DMS 273 (cell line): ENCODE data around the gene TNFAIP6.
"Not testable (repeated sequence)": the region's sequence is repeated elsewhere in the genome, so short reads cannot be mapped to it uniquely, and the experiment has no call there.

ENCODE experiments used
- DNase-seq: peaks from one replicate; lab custom pipeline; 2025; ENCODE audit not compliant: unreplicated experiment; lab: John Stamatoyannopoulos, UW

The TNFAIP6 gene

GRCh38 chr2:151357359-151357758, at the start of gene TNFAIP6:
Gene TNFAIP6 (plus strand): TSS chr2:151357592. CDS start chr2:151357667, 75 bp downstream.
- DNase-seq = no peak

GRCh38 chr2:151310313-151310712, 47.1 kb upstream of the TNFAIP6 start:
- not testable (repeated sequence) for DNase-seq

- not testable (repeated sequence) for DNase-seq
These were observed 45.0 kb upstream of the TNFAIP6 start for GRCh38 chr2:151312440-151312839.

- DNase-seq = no peak
These were observed 42.0 kb upstream of the TNFAIP6 start for GRCh38 chr2:151315381-151315903.

GRCh38 chr2:151325581-151326095, 31.8 kb upstream of the TNFAIP6 start:
- no peak for DNase-seq

- DNase-seq = no peak
These were observed 30.8 kb upstream of the TNFAIP6 start for GRCh38 chr2:151326554-151326953.

GRCh38 chr2:151329998-151330397, 27.4 kb upstream of the TNFAIP6 start:
- no peak for DNase-seq

- DNase-seq = no peak
These were observed 24.3 kb upstream of the TNFAIP6 start for GRCh38 chr2:151333083-151333482.

- DNase-seq = no peak
These were observed 23.1 kb upstream of the TNFAIP6 start for GRCh38 chr2:151334082-151334815.

- DNase-seq = peak; percentile 7
These were observed 20.5 kb upstream of the TNFAIP6 start for GRCh38 chr2:151336863-151337371.

- no peak for DNase-seq
These were observed 19.7 kb upstream of the TNFAIP6 start for GRCh38 chr2:151337643-151338042.

- no peak for DNase-seq
These were observed 19.3 kb upstream of the TNFAIP6 start for GRCh38 chr2:151338115-151338514.

- DNase-seq = no peak
These were observed 14.3 kb upstream of the TNFAIP6 start for GRCh38 chr2:151343073-151343472.

- not testable (repeated sequence) for DNase-seq
These were observed 13.2 kb upstream of the TNFAIP6 start for GRCh38 chr2:151344191-151344590.

GRCh38 chr2:151344906-151345305, 12.5 kb upstream of the TNFAIP6 start:
- no peak for DNase-seq

GRCh38 chr2:151347294-151347693, 10.1 kb upstream of the TNFAIP6 start:
- DNase-seq = no peak

- no peak for DNase-seq
These were observed 9.5 kb upstream of the TNFAIP6 start for GRCh38 chr2:151347906-151348305.

GRCh38 chr2:151350579-151351195, 6.7 kb upstream of the TNFAIP6 start:
- DNase-seq = no peak

- no peak for DNase-seq
These were observed 3.4 kb upstream of the TNFAIP6 start for GRCh38 chr2:151353995-151354394.

- DNase-seq = no peak
These were observed 2.6 kb upstream of the TNFAIP6 start for GRCh38 chr2:151354807-151355206.

GRCh38 chr2:151358166-151358970, 976 bp downstream of the TNFAIP6 start:
- no peak for DNase-seq
